Urothelium cell line (cell line): ENCODE results near the gene EPHA8.

Experiments
- DNase-seq: peaks from one replicate; pipeline ENCODE4 v3.0.0; 2011; ENCODE audit warnings: low spot score, mixed read lengths
- FAIRE-seq: peaks from 2 replicates; lab custom pipeline; 2011; peaks lifted over from hg19 to GRCh38; lab: Jason Lieb, UNC

Gene EPHA8

DNA sequence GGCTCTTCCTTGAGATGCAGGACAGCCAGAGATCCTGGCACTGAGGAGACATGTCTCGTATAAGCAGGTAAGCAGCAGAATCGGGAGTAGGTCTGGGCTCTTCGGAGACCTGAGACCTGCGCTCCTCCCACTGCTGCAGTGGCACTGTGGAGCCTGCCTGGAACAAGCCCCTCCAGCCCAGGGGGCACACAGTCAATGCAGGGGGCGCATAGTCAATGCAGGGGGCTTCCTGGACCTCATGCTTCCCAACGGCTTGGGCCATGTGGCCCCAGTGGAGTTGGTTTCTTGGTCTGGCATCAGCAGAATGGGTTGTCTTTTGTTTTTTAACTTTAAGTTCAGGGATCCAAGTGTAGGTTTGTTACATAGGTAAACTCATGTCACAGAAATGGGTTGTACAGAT is 27.9 kb upstream of the EPHA8 start:
- FAIRE-seq (no peak), DNase-seq (no peak)

DNA sequence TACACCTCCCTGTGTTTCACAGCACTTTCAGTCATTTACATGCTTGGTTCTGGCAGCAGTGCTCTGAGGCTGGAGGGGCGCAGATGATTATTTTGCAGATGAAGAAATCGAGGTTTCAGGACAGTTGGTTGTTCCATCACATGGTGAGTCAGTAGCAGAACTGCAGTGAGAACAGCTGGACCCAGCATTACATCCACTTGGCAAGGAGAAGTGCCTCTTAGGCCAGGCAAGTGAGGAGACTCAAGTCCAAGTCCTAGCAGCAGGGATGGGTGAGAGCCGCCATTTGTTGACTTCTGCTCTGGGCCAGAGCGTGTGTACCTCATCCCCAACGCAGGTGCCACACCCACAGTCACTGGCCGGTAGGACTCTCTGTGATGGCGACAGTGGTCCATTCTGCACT is 26.8 kb upstream of the EPHA8 start:
- FAIRE-seq (no peak), DNase-seq (no peak)

DNA sequence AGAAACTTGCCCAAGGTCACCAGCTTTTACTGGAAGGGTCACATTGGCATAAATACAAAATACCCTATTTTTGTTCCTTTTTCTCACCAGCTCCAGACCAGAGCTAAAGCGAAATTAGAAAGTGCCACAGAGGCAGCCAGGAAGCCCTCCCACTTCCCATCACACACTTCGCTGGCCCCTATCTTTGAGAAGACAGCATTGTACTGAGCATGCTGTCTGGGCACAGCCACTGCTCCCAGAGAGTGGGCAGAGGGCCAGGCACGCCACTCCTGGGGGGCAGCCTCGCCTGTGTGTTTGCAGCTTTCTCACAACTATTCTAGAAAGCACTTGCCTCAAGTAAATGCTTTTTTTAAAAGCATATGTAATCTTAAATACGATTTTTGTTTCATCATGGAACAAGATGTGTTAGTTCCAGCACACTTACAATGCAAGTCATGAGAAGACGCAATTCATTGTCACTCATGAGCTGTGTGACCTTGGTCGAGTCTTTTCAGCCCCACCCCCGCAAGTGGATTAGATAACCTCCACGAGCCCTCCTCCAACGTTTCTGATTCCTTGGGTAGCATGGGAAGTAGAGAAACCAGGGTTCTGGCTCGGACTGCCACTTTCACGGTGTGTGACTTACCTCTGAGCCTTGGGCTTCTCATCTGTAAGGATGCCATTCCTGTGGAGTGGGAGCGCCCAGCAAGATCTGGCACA is 25.7 kb upstream of the EPHA8 start:
- DNase-seq, result no peak
- FAIRE-seq, result no peak

DNA sequence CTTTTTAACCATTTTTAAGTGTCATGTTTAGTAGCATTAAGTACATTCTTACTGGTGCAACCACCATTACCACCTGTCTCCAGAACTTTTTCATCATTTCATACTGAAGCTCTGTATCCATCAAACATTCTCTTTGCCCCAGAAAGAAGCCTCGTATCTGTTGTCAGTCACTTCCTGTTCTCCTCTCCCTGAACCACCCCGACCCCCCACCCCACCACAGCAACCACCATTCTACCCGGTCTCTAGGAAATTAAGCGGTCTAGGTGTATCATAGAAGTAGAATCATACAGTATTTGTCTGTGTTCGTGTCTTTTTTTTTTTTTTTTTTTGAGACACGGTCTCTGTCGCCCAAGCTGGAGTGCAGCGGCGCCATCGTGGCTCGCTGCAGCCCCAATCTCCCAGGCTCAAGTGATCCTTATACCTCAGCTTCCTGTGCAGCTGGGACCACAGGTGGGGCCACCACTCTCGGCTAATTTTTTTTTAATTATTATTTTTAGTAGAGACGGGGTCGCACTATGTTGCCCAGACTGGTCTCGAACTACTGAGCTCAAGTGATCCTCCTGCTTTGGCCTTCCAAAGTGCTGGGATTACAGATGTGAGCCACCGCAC is 23.7 kb upstream of the EPHA8 start:
- DNase-seq (no peak), FAIRE-seq (no peak)

DNA sequence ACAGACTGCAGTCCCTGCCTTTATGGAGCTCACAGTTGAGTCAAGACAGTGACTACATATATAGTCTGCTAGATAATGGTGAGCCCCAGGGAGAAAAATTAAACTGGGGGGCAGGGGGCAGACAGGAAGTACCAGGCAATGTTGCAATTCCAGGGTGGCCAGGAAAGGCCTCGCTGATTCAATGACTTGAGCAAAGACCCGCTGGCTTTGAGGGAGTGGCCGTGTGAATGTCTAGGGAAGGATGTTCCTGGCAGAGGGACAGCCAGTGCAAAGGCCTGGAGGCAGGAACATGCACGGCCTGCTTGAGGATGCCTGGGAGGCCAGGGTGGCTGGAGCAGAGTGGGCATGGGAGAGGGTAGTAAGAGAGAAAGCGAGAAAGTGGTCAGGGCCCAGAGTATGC is 23.0 kb upstream of the EPHA8 start:
- no peak for FAIRE-seq

DNA sequence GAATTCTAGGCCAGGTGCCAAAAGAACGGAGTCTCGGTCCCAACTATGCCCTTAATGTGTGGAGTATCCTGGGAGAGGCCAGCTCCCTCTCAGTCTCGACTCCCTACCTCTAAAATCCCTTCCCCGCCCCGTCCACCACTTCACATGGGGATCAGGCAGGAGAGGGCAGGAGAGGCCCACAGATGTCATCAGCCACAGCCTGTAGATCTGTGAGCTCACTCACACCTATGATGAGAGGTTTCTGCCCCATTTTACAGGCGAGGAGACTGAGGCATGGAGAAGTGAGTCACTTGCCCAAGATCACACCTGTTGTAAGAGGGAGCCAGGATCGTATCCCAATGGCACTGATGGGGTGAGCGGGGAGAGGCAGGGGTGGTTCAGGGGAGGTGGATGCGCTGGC is 20.4 kb upstream of the EPHA8 start:
- DNase-seq (no peak), FAIRE-seq (no peak)

More for the DNA sequence above, 23.0 kb upstream of the EPHA8 start:
- no peak for DNase-seq

DNA sequence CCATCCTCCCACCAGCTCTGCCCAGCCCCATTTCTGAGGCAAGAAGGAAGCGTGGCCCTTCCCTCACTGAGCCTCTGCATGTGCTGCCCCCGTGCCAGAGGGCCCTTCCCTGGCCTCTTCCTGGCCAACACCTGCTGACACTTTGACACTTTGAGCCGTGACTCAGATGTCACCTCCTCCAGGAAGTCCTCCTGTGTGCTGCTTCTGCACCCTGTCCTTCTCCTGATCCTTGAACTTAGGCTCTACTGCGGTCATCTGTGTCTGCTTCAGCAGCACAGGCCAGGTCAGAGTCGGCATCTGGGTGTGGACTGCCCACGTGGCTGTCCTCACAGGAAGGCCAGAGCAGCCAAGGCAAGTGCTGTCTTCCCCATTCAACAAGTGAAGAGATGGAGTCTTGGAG is 19.6 kb upstream of the EPHA8 start:
- no peak for DNase-seq
- no peak for FAIRE-seq

DNA sequence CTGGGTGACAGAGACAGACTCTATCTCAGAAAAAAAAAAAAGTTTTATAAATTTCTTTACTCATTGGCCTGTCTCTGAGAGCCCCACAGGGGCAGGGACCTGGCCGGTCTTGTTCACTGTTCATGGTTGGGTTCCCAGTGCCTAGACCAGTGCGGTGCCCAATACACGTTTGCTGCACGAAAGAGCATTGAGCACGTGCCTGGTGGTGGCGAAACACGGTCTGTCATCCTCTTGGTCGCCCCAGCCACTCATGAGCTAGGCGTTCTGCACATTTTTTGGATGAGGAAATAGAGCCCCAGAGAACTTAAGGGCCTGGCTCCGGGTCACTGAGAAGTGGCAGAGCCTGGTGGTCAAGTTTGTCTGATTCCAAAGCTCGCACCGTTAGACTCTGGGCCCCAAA is 18.7 kb upstream of the EPHA8 start:
- FAIRE-seq (no peak), DNase-seq (no peak)

DNA sequence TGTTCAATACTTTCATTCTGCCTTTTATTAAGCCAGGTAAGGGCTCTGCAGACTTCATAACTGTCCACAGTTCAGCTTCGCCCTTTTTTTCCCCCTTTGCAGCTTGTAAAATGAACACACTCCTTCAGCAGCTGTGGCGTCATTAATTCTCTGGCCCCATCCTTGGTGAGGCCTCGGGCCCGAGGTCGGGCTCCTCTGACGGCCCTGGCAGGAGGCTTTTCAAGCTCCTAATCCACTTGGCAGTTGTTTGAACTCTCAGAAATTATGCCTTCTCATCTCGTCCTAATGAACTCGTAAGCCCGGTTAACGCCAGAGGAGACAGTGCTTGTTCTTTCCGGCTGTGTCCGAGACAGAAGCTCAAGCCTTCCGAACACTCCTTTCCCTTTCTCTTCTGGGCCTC is 18.1 kb upstream of the EPHA8 start:
- DNase-seq (no peak), FAIRE-seq (no peak)

DNA sequence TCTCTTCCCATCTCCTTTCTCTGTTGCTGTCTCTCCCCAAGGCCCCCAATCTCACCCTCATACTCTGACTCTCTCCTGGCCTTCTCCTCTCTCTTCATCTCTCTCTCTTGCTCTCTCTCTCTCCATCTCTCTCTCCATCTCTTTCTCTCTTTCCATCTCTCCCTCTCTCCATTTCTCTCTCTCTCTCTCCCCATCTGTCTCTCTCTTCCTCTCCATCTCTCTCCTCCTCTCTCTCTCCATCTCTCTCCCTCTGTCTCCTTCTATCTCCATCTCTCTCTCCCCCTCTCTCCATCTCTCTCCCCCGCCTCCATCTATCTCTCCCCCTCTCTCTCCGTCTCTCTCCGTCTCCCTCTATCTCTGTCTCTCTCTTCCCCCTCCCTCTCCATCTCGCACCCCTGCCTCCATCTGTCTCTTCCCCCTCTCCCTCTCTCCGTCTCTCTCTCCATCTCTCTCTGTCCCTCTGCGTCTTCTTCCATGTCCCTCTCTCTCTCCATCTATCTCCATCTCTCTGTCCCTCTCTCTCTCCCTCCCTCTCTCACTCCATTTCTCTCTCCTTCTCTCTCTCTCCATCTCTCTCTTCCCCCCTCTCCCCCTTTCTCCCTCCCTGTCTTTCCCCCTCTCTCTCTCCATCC is 16.0 kb upstream of the EPHA8 start:
- FAIRE-seq (no peak), DNase-seq (no peak)

DNA sequence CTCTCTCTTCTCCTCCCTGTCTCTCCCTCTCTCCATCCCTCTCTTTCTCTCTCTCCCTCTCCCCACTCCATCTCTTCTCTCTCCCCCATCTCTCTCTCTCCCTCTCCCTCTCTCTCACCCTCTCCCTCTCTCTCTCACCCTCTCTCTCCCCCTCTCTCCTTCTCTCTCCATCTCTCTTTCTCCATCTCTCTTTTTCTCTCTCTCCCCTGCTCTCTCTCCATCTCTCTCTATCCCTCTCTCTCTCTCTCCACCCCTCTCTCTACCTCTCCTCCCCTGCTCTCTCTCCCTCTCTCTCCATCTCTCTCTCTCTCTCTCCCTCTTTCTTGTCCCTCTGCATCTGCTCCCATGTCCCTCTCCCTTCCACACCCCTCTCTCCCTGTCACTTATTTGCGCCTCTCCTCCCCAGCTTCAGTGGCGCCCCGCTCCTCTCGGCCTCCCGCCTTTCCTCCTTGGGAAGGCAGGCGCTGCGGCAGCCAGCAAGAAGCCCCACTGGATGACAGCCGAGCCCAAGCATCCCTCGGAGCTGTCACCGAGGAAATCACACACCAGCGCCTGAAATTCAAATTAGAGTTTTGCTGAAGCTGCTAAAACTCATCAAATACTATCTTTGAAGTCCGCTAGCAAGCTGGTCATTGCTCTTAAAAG is 15.3 kb upstream of the EPHA8 start:
- no peak for FAIRE-seq
- DNase-seq, result no peak

DNA sequence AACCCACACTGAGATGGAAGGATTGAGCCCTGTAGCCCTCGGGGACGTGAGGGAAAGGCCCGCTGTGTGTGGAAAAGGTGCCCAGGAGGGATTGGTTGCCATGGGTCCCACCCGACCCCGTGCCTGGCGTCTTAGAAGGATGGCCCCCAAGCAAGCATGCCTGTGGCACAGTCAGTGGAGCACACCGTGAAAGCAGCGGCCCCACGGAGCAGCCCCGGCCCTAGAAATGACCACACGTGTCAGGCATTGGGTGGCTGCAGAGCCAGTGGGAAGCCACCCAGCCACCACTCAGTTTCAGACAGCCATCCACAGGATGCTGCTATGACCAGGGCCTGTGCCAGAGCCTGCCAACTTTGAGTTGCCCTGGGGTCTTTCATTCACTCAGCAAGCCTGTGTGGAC is 13.3 kb upstream of the EPHA8 start:
- DNase-seq (no peak), FAIRE-seq (no peak)

DNA sequence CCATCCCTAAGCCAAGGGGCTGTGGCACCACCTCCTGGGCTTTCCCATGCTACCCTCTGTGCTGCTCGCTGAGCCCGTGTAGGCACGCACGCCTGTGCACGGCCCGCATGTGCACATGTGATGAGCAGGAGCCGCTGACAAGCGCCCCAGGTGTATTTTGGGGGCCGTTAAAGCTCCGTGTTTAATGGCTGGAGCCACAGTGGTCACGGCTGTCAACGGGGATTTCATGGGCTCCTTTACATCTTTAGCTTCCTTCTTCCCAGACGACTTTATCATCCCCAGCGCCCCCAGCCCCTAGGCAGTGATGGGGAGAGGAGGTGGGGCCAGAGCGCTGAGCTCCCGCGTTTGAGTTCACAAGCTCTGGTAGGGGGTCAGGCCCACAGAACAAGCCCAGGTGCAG is 11.7 kb upstream of the EPHA8 start:
- FAIRE-seq, result no peak
- DNase-seq, result no peak

DNA sequence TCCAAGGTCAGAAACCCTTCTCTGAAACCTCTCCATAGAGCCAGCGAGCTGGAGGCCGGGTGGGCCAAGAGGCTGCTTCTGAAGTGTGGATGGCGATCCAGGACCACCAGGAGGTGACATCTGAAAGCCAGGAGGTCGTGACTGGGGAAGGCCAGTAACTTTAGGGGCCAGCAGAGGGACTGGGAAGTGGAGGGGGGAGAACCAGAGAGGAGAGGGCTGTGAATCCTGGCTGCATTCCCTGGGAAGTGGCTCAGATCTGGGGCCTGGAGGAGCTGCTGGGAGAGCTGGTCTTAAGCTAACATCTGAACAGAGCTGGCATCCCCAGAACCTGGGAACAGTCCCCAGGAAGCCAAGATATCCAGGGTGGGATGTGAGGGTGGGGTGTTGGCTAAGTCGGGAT is 11.3 kb upstream of the EPHA8 start:
- DNase-seq, result no peak
- no peak for FAIRE-seq

DNA sequence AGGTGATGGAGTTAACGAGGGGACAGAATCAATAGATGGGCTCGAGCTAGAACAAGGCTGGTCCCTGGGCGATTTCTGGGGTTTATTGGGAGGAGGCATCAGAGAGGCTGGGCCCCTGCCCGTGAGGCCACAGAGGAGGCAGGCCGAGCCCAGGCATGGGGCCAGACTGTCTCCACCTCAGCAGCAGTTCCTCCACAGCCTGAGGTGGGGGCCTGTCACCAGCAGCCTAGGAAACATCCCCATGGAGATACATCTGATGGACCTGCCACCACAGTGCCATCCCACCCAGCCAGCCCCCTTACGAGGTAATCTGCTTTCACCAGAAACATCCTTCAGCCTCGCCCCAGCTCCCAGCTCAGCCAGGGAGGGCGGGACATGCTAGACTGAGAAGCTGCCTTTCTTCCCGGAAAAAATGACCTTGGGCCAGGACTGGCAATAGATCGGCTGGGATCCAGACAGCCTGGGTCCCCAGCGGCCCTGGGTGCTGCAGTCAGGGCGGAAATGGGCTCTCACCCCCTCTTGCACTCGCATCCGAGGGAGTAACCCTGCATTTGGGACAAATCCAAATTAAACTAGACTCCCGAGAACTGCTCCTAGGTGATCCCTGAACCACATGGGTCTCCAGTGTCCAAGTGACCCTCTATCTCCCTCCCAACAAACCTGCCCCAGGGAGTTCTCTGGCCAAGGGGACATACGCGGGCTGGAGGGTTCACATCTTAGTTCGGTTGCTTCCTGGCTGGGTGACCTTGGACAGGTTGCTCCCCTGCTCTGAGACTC is 10.0 kb upstream of the EPHA8 start:
- DNase-seq (no peak), FAIRE-seq (no peak)

DNA sequence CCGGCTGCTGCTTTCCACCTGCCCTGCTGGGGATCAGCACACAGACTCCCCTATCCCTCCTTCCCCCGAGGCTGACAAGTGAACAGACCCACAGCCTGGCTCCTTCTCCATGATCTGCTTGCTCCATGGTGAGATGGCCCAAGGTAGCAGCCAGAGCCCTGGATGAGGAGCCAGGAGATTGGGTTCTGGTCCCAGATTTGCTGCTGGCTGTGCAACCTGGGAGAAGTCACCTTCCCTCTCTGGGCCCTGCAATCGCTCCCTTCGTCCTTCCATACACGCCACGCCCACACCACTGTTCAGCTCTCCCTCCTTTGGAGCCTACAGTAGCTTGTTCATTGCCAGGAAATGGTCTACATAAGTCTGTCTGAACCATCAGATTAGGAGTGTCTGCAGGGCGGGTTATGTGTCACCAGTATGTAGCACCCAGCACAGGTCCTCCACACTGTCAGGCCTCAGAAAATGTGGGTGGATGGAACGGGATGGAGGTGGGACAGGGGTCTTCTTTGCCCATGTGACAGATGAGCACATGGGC is 9.2 kb upstream of the EPHA8 start:
- FAIRE-seq, result no peak
- DNase-seq, result no peak

DNA sequence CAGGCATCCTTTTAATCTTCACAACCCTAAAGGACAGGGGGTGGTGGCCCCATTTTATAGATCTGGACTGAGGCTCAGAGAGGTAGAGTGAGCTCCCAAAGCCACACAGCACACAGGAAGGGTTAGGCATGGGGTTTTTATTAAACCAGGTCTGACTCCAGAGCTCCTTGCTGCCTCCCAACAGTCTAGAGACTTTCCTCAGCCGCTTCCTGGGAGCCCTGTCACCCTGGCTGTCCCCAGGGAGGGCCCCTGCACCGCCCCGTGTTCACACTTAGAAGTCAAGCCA is 8.0 kb upstream of the EPHA8 start:
- FAIRE-seq (no peak), DNase-seq (no peak)

DNA sequence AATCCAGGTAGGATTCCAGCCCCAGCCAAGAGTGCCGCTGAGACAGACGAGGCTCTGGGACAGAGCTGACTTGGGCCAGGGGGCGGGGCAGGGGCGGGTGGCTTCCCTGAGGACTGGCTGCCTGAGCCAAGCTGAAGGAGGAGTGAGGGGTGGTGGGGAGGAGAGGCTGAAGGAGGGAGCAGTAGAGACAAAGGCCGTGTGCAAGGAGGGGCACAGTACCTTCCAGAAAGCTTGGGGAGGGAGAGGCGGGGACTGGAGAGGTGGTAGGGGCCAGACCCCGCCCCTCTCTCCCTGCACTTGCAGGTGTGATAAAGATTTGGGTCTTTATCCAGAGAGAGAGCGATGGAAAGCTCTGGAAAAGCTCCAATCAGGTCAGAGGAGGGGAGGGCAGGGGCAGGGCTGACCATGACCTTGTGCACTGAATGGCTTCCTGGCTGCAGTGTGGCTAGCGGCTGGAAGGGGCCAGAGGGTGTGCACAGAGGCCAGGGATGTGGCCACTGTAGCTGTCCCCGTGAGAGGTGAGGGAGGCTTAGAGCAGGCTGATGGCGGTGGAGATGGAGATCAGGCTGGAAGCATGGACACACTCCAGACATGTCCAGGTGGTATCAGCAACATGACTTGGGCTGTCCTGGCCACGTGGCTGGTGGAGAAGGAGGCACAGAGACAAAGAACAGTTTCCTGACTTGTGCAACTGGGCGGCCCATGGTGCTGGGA is 6.7 kb upstream of the EPHA8 start:
- DNase-seq (no peak), FAIRE-seq (no peak)

DNA sequence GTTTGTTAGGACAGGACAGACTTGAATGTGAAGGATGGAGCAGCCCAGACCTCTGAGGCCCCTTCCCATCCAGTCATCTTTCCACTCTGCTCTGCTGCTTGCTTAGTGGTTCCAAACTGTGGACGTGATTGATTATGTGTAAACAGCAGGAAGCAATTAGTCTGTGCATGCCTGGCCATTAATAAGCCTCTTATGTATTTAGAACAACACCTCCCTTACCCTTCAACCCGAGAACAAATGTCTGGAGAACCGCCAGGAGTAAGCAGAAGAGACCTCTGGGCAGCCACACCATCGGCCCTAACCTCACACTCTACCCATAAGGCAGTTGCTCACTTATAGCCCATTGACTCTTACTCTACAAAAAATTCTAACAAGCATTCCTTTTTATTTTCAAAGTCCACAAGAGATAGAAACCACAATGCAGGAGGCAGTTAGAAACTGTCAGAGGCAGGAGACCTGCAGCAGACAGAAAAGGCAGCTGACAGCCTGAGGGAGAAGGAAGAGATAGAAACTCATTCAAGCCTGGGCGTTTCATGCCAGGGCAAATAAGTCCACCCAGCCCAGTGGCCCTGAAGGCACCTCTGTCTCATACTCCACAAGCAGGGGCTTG is 5.8 kb upstream of the EPHA8 start:
- FAIRE-seq (no peak), DNase-seq (no peak)
